HG02623 (cell line): ENCODE measurements around the gene JMJD1C.
"Not testable (repeated sequence)": the region's sequence is repeated elsewhere in the genome, so short reads cannot be mapped to it uniquely, and the experiment has no call there.

Experiments
- ATAC-seq: cut with Tn5 transposase; IDR thresholded peaks from one replicate; pipeline ENCODE4 v1.9.1; 2021; ENCODE audit warnings: moderate library complexity; ENCODE audit not compliant: unreplicated experiment

JMJD1C gene

GRCh38 chr10:63192826-63193225, 273.0 kb downstream of the JMJD1C start:
- no peak for ATAC-seq

- ATAC-seq: no peak
Measured at GRCh38 chr10:63175534-63175933, 290.2 kb downstream of the JMJD1C start.

- ATAC-seq: peak; percentile 99
Measured at GRCh38 chr10:63173468-63174232, 292.1 kb downstream of the JMJD1C start.

GRCh38 chr10:63171926-63172325, 293.9 kb downstream of the JMJD1C start:
- no peak for ATAC-seq

GRCh38 chr10:63171255-63171855, 294.4 kb downstream of the JMJD1C start:
- ATAC-seq: no peak

GRCh38 chr10:63169624-63170023, 296.2 kb downstream of the JMJD1C start:
- no peak for ATAC-seq

GRCh38 chr10:63168821-63169462, 296.8 kb downstream of the JMJD1C start:
- no peak for ATAC-seq

- ATAC-seq: no peak
Measured at GRCh38 chr10:63166742-63167258, 299.0 kb downstream of the JMJD1C start.

GRCh38 chr10:63165249-63165648, 300.5 kb downstream of the JMJD1C start:
- no peak for ATAC-seq

- ATAC-seq: no peak
Measured at GRCh38 chr10:63164166-63164623, 301.6 kb downstream of the JMJD1C start.

- no peak for ATAC-seq
Measured at GRCh38 chr10:63161592-63161991, 304.2 kb downstream of the JMJD1C start.

- no peak for ATAC-seq
Measured at GRCh38 chr10:63157845-63158624, 307.7 kb downstream of the JMJD1C start.

GRCh38 chr10:63156236-63156635, 309.5 kb downstream of the JMJD1C start:
- ATAC-seq: no peak

GRCh38 chr10:63155388-63156020, 310.3 kb downstream of the JMJD1C start:
- ATAC-seq: no peak

GRCh38 chr10:63154546-63155387, 311.0 kb downstream of the JMJD1C start:
- ATAC-seq: no peak

GRCh38 chr10:63153868-63154545, 311.8 kb downstream of the JMJD1C start:
- ATAC-seq: not testable (repeated sequence)

- ATAC-seq: no peak
Measured at GRCh38 chr10:63150745-63151144, 315.0 kb downstream of the JMJD1C start.

GRCh38 chr10:63146503-63146902, 319.3 kb downstream of the JMJD1C start:
- ATAC-seq: no peak

- no peak for ATAC-seq
Measured at GRCh38 chr10:63145782-63146181, 320.0 kb downstream of the JMJD1C start.
